CMK (cell line): ENCODE results near the gene GTF3C4.

Experiments
- DNase-seq: peaks from one replicate; pipeline ENCODE4 v3.0.0-alpha.2; 2010; ENCODE audit warnings: low read depth

The GTF3C4 gene

GRCh38 chr9:132670457-132671391 is at the start of gene GTF3C4:
TSS of gene GTF3C4 (plus strand) at chr9:132670464. CDS start at chr9:132670599, 135 bp downstream.
- no peak for DNase-seq

- DNase-seq, result no peak
Observed at GRCh38 chr9:132622159-132622558, 48.1 kb upstream of the GTF3C4 start.

- DNase-seq, result no peak
Observed at GRCh38 chr9:132626285-132626684, 44.0 kb upstream of the GTF3C4 start.

- DNase-seq, result no peak
Observed at GRCh38 chr9:132627106-132627505, 43.2 kb upstream of the GTF3C4 start.

- no peak for DNase-seq
Observed at GRCh38 chr9:132627594-132627993, 42.7 kb upstream of the GTF3C4 start.

GRCh38 chr9:132628746-132629145 is 41.5 kb upstream of the GTF3C4 start:
- no peak for DNase-seq

- DNase-seq, result no peak
Observed at GRCh38 chr9:132630116-132630515, 40.1 kb upstream of the GTF3C4 start.

- DNase-seq, result no peak
Observed at GRCh38 chr9:132630811-132631210, 39.5 kb upstream of the GTF3C4 start.

GRCh38 chr9:132631280-132631679 is 39.0 kb upstream of the GTF3C4 start:
- no peak for DNase-seq

- no peak for DNase-seq
Observed at GRCh38 chr9:132631685-132632084, 38.6 kb upstream of the GTF3C4 start.

GRCh38 chr9:132632413-132633129 is 37.7 kb upstream of the GTF3C4 start:
- no peak for DNase-seq

GRCh38 chr9:132634327-132634726 is 35.9 kb upstream of the GTF3C4 start:
- DNase-seq, result no peak

GRCh38 chr9:132637351-132637750 is 32.9 kb upstream of the GTF3C4 start:
- no peak for DNase-seq

- DNase-seq, result no peak
Observed at GRCh38 chr9:132637801-132638200, 32.5 kb upstream of the GTF3C4 start.

GRCh38 chr9:132638240-132638639 is 32.0 kb upstream of the GTF3C4 start:
- no peak for DNase-seq

- DNase-seq, result no peak
Observed at GRCh38 chr9:132639322-132639721, 30.9 kb upstream of the GTF3C4 start.

- DNase-seq, result no peak
Observed at GRCh38 chr9:132641216-132641615, 29.0 kb upstream of the GTF3C4 start.

- no peak for DNase-seq
Observed at GRCh38 chr9:132644251-132644650, 26.0 kb upstream of the GTF3C4 start.

GRCh38 chr9:132645306-132645705 is 25.0 kb upstream of the GTF3C4 start:
- no peak for DNase-seq

GRCh38 chr9:132645711-132646110 is 24.6 kb upstream of the GTF3C4 start:
- DNase-seq, result no peak

GRCh38 chr9:132646726-132647125 is 23.5 kb upstream of the GTF3C4 start:
- no peak for DNase-seq

GRCh38 chr9:132647355-132647754 is 22.9 kb upstream of the GTF3C4 start:
- no peak for DNase-seq

- no peak for DNase-seq
Observed at GRCh38 chr9:132647806-132648205, 22.5 kb upstream of the GTF3C4 start.
